Stomach (tissue), 9 donors: Measurements from ENCODE around the gene PLEKHG4B. TPM values are rescaled to one million over a fixed set of nuclear protein-coding genes. Genes with fewer than 3 reads are reported as not detected.

Experiments
- DNase-seq, 2 donors: peaks; one replicate each; pipeline versions ENCODE4 v3.0.0 to v3.0.0-alpha.2; 2013 to 2019
- H3K27ac ChIP-seq, 5 donors: fragments of 200-600 bp in 4 of 5; sonication (generic) in 4 of 5; one replicate each; pipeline ENCODE4 v1.5.1; 2013 to 2019; ENCODE audit warnings: mild to moderate bottlenecking in 1 of 5, moderate library complexity in 1 of 5
- H3K27me3 ChIP-seq, 3 donors: fragments of 200-600 bp; sonication (generic); one replicate each; pipeline ENCODE4 v1.5.1; 2017 to 2019; ENCODE audit warnings: mixed run types in 1 of 3
- H3K36me3 ChIP-seq, 4 donors: fragments of 200-600 bp; sonication (generic); 1 replicate in 3 of 4; 2 replicates in 1 of 4; pipeline ENCODE4 v1.5.1; 2016 to 2019
- H3K4me1 ChIP-seq, 4 donors: fragments of 200-600 bp; sonication (generic); one replicate each; pipeline ENCODE4 v1.5.1; 2016 to 2019
- H3K4me3 ChIP-seq, 4 donors: fragments of 200-600 bp; sonication (generic) in 3 of 4; one replicate each; pipeline ENCODE4 v1.5.1; 2016 to 2019; ENCODE audit warnings: mild to moderate bottlenecking in 1 of 4
- H3K9me3 ChIP-seq, 4 donors: fragments of 200-600 bp; sonication (generic); one replicate each; pipeline ENCODE4 v1.5.1; 2016 to 2019
- EP300 ChIP-seq: sonication (generic); formaldehyde crosslinking; IDR thresholded peaks from one replicate; pipeline ENCODE4 v1.6.1; 2017; ENCODE audit warnings: antibody characterized with exemption
- POLR2A ChIP-seq, 4 donors: fragments of 450-650 bp; IDR thresholded peaks; one replicate each; pipeline ENCODE4 v1.6.1; 2016; ENCODE audit warnings: antibody characterized with exemption in 4 of 4, control low read depth in 2 of 4, mild to moderate bottlenecking in 1 of 4, moderate library complexity in 1 of 4
- POLR2AphosphoS5 ChIP-seq, 3 donors: sonication (generic); formaldehyde crosslinking; IDR thresholded peaks; one replicate each; pipeline ENCODE4 v1.6.1; 2016; ENCODE audit warnings: antibody characterized with exemption in 3 of 3
- WGBS, 5 donors: extraction: QIAGEN DNeasy Blood & Tissue Kit in 3 of 5; methylation state at CpG; one replicate each; pipeline versions ENCODE4 v1.1.5 to v1.1.7; 2013 to 2018; 5-methylcytosine and 5-hydroxymethylcytosine counted together
- intact Hi-C: fragments of 100-400 bp; cut with DNase I; formaldehyde crosslinking; loops from one replicate; pipeline ENCODE4 v1.15.1; 2023; ENCODE audit warnings: low total_unique reads
- polyA plus RNA-seq, 3 donors: library from polyadenylated mRNA; stranded (reverse); fragments of 200-250 nt; gene quantifications; one replicate each; pipeline ENCODE4 v1.2.3, GENCODE V29; 2013
- total RNA-seq, 5 donors: library from RNA; depleted of rRNA; stranded (reverse); fragments of >200 nt; gene quantifications; one replicate each; pipeline versions ENCODE4 v1.1.0 to v1.2.3, GENCODE V29; 2014 to 2016
- TF ChIP-seq, protein P1 (sequence below), 7 experiments: fragments of 450-650 bp in 4 of 7; fragments of 200-600 bp in 3 of 7; sonication (generic) in 3 of 7; IDR thresholded peaks; one replicate each; pipeline ENCODE4 v1.5.1; 2016 to 2019; ENCODE audit warnings: antibody characterized with exemption in 7 of 7, control low read depth in 2 of 7, mild to moderate bottlenecking in 1 of 7
- donor health status: healthy with polysubstance abuse.
- donor health status: Bipolar disorder and iron deficiency.
- donor health status: healthy.

PLEKHG4B gene
- total and polyA plus RNA-seq, 8 donors: 0.15 to 4.3 (median 1.8) TPM; not detected in 1

DNA sequence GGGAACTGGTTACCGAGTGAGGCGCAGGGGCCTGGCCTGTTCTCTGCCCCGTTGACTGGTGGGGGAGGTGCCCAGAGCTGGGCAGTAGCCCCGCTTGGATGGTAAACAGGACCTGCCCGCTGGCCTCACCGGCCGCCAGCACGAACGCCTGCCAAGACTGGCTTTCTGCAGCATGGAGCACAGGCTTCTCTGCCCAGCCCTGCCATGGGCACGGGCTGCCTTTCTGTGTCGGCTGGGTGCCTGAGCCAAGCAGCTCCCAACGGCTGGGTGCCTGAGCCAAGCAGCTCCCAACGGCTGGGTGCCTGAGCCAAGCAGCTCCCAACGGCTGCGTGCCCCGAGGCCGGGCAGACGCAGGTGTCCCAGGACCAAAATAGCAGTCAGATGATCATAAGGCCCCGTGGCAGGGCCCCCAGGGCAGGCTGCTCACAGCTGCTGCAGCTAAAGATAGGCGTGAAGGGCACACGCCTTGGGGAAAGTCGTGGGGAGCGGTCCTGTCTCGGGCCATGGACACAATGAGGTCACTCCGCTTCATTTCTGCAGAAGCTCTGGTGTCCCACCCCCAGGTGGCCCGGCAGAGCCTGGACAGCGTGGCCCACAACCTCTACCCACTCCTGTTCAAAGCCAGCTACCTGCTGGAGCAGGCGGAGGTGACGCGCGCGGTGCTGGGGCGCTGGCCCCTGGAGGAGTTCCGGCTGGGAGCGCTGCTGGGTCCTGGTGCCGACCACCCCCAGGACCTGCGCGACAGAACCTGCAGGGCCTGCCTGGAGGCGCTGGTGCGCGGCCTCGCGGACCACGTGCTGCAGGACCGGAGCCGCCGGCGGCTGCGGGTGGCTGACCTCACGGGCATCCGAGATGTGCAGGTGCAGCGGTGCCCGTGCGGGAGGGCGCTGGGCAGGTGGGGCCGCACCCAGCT is 99.3 kb downstream of the PLEKHG4B start, which contains the start of gene LRRC14B:
Gene LRRC14B (plus strand): TSS at position 460 of the 913 bp plus-strand sequence. CDS start 44 bp downstream, at position 504.
- intact Hi-C loops: no loop called here
- peak within 1 kb of the TSS; percentile 20 to 39 (median 22) for H3K4me3 ChIP-seq
- peak within 1 kb of the TSS in 4 of 5 donors; percentile 48 to 76 (median 68) for H3K27ac ChIP-seq
- H3K9me3 ChIP-seq: no peaks in the 10 kb centered on the region
- WGBS, 5 donors: 9 to 33% (median 10%) methylated on average over 17 to 56 of the region's 56 CpGs
- DNase-seq: peak; percentile 73 to 90
- H3K27me3 ChIP-seq: peaks cover 0 to 45% (median 9%) of the 10 kb centered on the region in 3 donors
- peaks cover 22 to 36% (median 31%) of the 10 kb centered on the region in 4 donors for H3K4me1 ChIP-seq
- no peaks in the 10 kb centered on the region for H3K36me3 ChIP-seq
- no peak for TF ChIP-seq POLR2AphosphoS5 (IDR thresholded peaks at IDR 0.05)
- TF ChIP-seq, protein P1, sequence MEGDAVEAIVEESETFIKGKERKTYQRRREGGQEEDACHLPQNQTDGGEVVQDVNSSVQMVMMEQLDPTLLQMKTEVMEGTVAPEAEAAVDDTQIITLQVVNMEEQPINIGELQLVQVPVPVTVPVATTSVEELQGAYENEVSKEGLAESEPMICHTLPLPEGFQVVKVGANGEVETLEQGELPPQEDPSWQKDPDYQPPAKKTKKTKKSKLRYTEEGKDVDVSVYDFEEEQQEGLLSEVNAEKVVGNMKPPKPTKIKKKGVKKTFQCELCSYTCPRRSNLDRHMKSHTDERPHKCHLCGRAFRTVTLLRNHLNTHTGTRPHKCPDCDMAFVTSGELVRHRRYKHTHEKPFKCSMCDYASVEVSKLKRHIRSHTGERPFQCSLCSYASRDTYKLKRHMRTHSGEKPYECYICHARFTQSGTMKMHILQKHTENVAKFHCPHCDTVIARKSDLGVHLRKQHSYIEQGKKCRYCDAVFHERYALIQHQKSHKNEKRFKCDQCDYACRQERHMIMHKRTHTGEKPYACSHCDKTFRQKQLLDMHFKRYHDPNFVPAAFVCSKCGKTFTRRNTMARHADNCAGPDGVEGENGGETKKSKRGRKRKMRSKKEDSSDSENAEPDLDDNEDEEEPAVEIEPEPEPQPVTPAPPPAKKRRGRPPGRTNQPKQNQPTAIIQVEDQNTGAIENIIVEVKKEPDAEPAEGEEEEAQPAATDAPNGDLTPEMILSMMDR (IDR thresholded peaks at IDR 0.05): no peak
- no peak for TF ChIP-seq EP300
- no peak for TF ChIP-seq POLR2A (IDR thresholded peaks at IDR 0.05)

DNA sequence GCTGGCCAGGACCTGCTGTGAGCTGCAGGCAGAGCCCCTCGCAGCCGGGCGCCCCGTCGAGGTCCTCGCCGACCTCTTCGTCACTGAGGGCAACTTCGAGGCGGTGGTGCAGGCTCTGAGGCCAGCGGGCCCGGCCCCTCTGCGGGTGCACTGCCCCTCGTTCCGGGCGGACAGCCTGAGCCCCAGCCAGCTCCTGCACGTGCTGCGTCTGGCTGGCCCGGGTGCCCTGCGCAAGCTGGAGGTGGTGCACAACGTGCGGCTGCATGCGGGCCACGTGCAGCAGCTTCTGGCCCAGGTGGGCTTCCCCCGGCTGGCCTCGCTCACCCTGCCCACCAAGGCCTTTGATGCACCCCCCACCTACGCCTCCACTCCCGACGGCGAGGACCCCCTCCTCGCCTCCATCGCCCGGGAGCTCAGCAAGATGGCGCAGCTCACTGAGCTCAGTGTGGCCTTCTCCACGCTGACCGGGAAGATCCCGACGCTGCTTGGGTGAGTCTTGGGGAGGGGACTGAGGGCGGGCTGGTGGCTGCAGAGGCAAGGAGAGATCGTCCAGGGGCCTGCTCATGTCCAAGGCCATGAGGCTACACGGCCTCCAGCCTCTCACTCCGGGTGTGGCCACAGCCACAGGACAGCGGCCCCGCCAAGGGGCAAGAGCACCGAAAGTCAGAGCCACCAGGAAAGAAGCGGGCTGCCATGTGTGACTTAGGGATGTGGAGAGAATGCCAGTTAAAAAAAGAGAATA is 100.2 kb downstream of the PLEKHG4B start:
- Histone ChIP-seq H3K36me3 (no peaks in the 10 kb centered on the region), H3K9me3 (no peaks in the 10 kb centered on the region), H3K4me1 (peaks cover 22 to 36% (median 31%) of the 10 kb centered on the region in 4 donors), H3K27me3 (peaks cover 0 to 42% (median 9%) of the 10 kb centered on the region in 3 donors), H3K27ac (peak overlapping the region in 2 of 5 donors; percentile 76), H3K4me3 (peak overlapping the region in 1 of 4 donors; percentile 39)
- DNase-seq: no peak
- intact Hi-C loops: no loop called here
- TF ChIP-seq POLR2A (IDR thresholded peaks at IDR 0.05): no peak
- TF ChIP-seq, protein P1 (IDR thresholded peaks at IDR 0.05): no peak
- TF ChIP-seq POLR2AphosphoS5 (IDR thresholded peaks at IDR 0.05): no peak
- TF ChIP-seq EP300: no peak
- 84 to 95% (median 86%) methylated on average over 7 to 46 of the region's 46 CpGs for WGBS, 5 donors

DNA sequence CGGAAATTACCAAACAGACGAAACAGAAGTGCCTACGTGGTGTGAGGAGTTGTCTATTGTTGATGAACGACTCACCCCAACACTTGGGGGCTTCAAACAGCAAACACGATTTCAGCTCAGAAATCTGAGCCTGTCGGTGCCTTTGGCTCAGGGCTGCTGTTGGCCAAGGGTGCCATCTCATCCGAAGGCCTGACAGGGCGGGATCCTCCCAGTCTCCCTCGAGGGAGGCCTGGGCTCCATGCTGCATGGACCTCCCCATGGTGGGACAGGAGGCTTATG is 100.7 kb downstream of the PLEKHG4B start:
- no peak overlapping the region for H3K27ac ChIP-seq
- no peaks in the 10 kb centered on the region for H3K9me3 ChIP-seq
- TF ChIP-seq POLR2A (IDR thresholded peaks at IDR 0.05): no peak
- no peak for TF ChIP-seq EP300
- no peak for TF ChIP-seq POLR2AphosphoS5 (IDR thresholded peaks at IDR 0.05)
- TF ChIP-seq, protein P1 (IDR thresholded peaks at IDR 0.05): no peak
- H3K4me3 ChIP-seq: no peak overlapping the region
- peaks cover 0 to 37% (median 9%) of the 10 kb centered on the region in 3 donors for H3K27me3 ChIP-seq
- WGBS, 5 donors: 82 to 91% (median 84%) methylated on average over 8 to 9 of the region's 9 CpGs
- intact Hi-C loops: no loop called here
- no peak for DNase-seq
- H3K4me1 ChIP-seq: peaks cover 22 to 36% (median 31%) of the 10 kb centered on the region in 4 donors
- no peaks in the 10 kb centered on the region for H3K36me3 ChIP-seq
